Vagina (tissue), 2 donors: Measurements from ENCODE around the gene ZNF70. TPM values are rescaled to one million over a fixed set of nuclear protein-coding genes. Genes with fewer than 3 reads are reported as not detected.

Experiments used
- DNase-seq, 2 donors: peaks; one replicate each; pipeline ENCODE4 v3.0.0-alpha.2; 2017; ENCODE audit errors: extremely low spot score in 2 of 2
- H3K27ac ChIP-seq: fragments of 200-600 bp; sonication (generic); one replicate; pipeline ENCODE4 v1.5.1; 2019
- H3K27me3 ChIP-seq: fragments of 200-600 bp; sonication (generic); one replicate; pipeline ENCODE4 v1.5.1; 2019
- H3K36me3 ChIP-seq, 2 donors: fragments of 200-600 bp; sonication (generic); one replicate each; pipeline ENCODE4 v1.5.1; 2017 to 2019
- H3K4me1 ChIP-seq: fragments of 200-600 bp; sonication (generic); one replicate; pipeline ENCODE4 v1.5.1; 2019
- H3K4me3 ChIP-seq, 2 donors: fragments of 200-600 bp; sonication (generic); 1 replicate in 1 of 2; 2 replicates in 1 of 2; pipeline ENCODE4 v1.5.1; 2016 to 2019
- H3K9me3 ChIP-seq: fragments of 200-600 bp; sonication (generic); one replicate; pipeline ENCODE4 v1.5.1; 2019
- POLR2A ChIP-seq, 2 donors: fragments of 450-650 bp; IDR thresholded peaks; one replicate each; pipeline ENCODE4 v1.6.1; 2017; ENCODE audit warnings: antibody characterized with exemption in 2 of 2, mild to moderate bottlenecking in 2 of 2, moderate library complexity in 2 of 2
- POLR2AphosphoS5 ChIP-seq, 2 donors: sonication (generic); formaldehyde crosslinking; IDR thresholded peaks; one replicate each; pipeline ENCODE4 v1.9.0; 2017; ENCODE audit warnings: antibody characterized with exemption in 2 of 2, mild to moderate bottlenecking in 2 of 2, low read depth in 1 of 2; ENCODE audit not compliant: insufficient read depth in 1 of 2
- intact Hi-C: fragments of 100-400 bp; cut with DNase I; formaldehyde crosslinking; loops from one replicate; pipeline ENCODE4 v1.15.1; 2023
- total RNA-seq: library from RNA; depleted of rRNA; stranded (reverse); fragments of >200 nt; gene quantifications from one replicate; pipeline ENCODE4 v1.2.3, GENCODE V29; 2016
- TF ChIP-seq, protein P1 (sequence below), 3 experiments: fragments of 450-650 bp in 2 of 3; fragments of 200-600 bp in 1 of 3; sonication (generic) in 1 of 3; IDR thresholded peaks; one replicate each; pipeline ENCODE4 v1.5.1; 2017 to 2019; ENCODE audit warnings: antibody characterized with exemption in 3 of 3, mild to moderate bottlenecking in 2 of 3, moderate library complexity in 2 of 3

Gene ZNF70
- total RNA-seq, 1 donor from 2014 or later, result 4.9 TPM

GRCh38 chr22:23695571-23696325 lies 55.2 kb downstream of the ZNF70 start:
- Histone ChIP-seq H3K27me3 (no peaks in the 10 kb centered on the region), H3K9me3 (no peaks in the 10 kb centered on the region), H3K4me1 (no peaks in the 10 kb centered on the region), H3K4me3 (no peak overlapping the region), H3K36me3 (peaks cover 2 to 34% of the 10 kb centered on the region in 2 donors), H3K27ac (no peak overlapping the region)
- DNase-seq, result no peak
- TF ChIP-seq, protein P1, sequence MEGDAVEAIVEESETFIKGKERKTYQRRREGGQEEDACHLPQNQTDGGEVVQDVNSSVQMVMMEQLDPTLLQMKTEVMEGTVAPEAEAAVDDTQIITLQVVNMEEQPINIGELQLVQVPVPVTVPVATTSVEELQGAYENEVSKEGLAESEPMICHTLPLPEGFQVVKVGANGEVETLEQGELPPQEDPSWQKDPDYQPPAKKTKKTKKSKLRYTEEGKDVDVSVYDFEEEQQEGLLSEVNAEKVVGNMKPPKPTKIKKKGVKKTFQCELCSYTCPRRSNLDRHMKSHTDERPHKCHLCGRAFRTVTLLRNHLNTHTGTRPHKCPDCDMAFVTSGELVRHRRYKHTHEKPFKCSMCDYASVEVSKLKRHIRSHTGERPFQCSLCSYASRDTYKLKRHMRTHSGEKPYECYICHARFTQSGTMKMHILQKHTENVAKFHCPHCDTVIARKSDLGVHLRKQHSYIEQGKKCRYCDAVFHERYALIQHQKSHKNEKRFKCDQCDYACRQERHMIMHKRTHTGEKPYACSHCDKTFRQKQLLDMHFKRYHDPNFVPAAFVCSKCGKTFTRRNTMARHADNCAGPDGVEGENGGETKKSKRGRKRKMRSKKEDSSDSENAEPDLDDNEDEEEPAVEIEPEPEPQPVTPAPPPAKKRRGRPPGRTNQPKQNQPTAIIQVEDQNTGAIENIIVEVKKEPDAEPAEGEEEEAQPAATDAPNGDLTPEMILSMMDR (IDR thresholded peaks at IDR 0.05), result no peak
- TF ChIP-seq POLR2AphosphoS5 (IDR thresholded peaks at IDR 0.05; ENCODE audit: insufficient read depth in 1 of 2, low read depth in 1 of 2) (no peak), POLR2A (IDR thresholded peaks at IDR 0.05) (no peak)
- intact Hi-C loops, result no loop called here

DNA sequence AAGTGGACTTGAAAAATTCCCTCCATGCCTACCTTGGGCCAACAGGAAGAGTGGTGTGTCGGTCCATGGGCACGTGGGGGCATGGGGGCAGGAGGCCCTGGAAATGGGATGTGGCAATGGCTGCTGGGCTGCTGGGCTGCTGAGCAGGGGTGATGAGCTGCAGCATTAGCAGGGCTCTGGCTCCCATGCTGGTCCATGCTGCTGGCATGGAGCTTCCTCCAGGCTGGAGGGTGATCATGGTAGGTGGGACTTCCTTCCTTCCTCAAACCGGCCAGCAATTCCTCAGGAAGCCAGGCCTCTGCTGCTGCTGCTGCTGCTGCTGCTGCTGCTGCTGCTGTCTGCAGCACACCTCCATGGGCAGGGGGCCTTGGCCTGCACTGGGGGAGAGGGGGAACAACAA lies 55.8 kb downstream of the ZNF70 start:
- Histone ChIP-seq H3K4me1 (no peaks in the 10 kb centered on the region), H3K4me3 (no peak overlapping the region), H3K36me3 (peaks cover 0 to 30% of the 10 kb centered on the region in 2 donors), H3K27me3 (no peaks in the 10 kb centered on the region), H3K27ac (no peak overlapping the region), H3K9me3 (no peaks in the 10 kb centered on the region)
- TF ChIP-seq, protein P1 (IDR thresholded peaks at IDR 0.05), result no peak
- TF ChIP-seq POLR2AphosphoS5 (IDR thresholded peaks at IDR 0.05; ENCODE audit: insufficient read depth in 1 of 2, low read depth in 1 of 2) (no peak), POLR2A (IDR thresholded peaks at IDR 0.05) (no peak)
- intact Hi-C loops, result no loop called here
- no peak for DNase-seq

DNA sequence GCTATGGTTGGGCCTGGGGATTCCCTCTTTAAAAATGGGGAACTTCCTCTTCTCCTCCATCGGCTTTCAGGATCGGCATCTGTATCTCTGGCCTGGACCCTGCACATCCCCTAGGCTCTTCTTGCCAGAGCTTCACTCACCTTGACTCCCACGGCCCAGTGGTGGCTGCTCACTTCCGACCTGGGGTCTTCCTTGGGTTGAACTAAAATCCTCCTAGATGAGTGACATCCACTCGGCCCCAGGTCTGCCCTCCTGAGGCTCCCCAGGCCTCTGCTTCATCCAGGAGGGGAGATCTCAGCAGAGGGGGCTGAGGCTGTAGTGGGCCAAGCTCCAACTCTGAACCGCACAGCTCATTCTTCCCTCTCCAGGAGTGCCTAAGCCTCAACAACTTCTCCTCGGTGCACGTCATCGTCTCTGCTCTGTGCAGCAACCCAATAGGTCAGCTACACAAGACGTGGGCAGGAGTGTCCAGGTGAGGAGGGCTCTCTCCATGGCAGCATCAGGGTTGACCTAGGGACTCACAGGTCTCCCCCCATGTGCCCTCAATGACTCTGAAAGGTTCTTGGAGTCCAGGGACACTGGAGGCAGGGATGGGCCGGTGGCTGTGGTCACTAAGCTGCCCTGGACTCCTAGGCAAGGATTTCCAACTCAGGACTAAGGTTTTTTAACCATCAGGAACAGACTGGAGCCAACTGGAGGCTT lies 56.8 kb downstream of the ZNF70 start:
- peaks cover 0 to 29% of the 10 kb centered on the region in 2 donors for H3K36me3 ChIP-seq
- no peaks in the 10 kb centered on the region for H3K4me1 ChIP-seq
- DNase-seq, result no peak
- no peaks in the 10 kb centered on the region for H3K9me3 ChIP-seq
- intact Hi-C loops, result no loop called here
- no peaks in the 10 kb centered on the region for H3K27me3 ChIP-seq
- no peak for TF ChIP-seq POLR2AphosphoS5 (IDR thresholded peaks at IDR 0.05; ENCODE audit: insufficient read depth in 1 of 2, low read depth in 1 of 2)
- TF ChIP-seq, protein P1 (IDR thresholded peaks at IDR 0.05), result no peak
- no peak for TF ChIP-seq POLR2A (IDR thresholded peaks at IDR 0.05)
- H3K27ac ChIP-seq, result no peak overlapping the region
- H3K4me3 ChIP-seq, result no peak overlapping the region

DNA sequence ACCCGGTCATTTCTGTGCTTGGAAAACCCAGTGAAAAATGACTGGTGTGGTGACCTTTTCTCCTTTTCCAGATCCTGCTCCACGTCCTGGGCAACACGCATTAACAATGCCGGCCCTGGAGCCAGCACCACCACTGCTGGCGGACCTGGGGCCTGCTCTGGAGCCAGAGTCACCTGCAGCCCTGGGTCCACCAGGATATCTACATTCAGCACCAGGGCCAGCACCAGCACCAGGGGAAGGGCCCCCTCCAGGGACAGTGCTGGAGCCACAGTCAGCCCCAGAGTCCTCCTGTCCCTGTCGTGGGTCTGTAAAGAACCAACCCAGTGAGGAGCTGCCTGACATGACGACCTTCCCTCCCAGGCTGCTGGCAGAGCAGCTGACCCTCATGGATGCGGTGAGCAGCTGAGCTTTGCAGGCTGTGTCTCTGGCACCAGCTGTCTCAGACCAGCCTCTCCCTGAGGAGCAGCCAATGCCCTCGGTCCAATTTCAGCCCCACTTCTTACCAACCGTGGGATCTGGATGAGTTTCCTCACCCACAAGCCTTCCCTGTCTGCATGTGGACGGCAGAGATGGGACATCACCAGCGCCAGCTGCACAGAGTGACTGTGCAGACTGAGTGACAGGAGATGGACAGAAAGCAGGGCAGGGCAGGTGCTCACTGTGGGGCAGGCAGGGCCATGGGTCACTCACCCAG lies 58.2 kb downstream of the ZNF70 start:
- peaks cover 0 to 20% of the 10 kb centered on the region in 2 donors for H3K36me3 ChIP-seq
- no peak for DNase-seq

More for the DNA sequence above, 58.2 kb downstream of the ZNF70 start:
- no peak overlapping the region for H3K4me3 ChIP-seq
- H3K27me3 ChIP-seq, result no peaks in the 10 kb centered on the region
- TF ChIP-seq POLR2A (IDR thresholded peaks at IDR 0.05) (no peak), POLR2AphosphoS5 (IDR thresholded peaks at IDR 0.05; ENCODE audit: insufficient read depth in 1 of 2, low read depth in 1 of 2) (no peak)
- TF ChIP-seq, protein P1 (IDR thresholded peaks at IDR 0.05), result no peak
- no peaks in the 10 kb centered on the region for H3K9me3 ChIP-seq
- no peak overlapping the region for H3K27ac ChIP-seq
- intact Hi-C loops, result no loop called here
- no peaks in the 10 kb centered on the region for H3K4me1 ChIP-seq
